Measurements from ENCODE around the gene AKAP3. TPM values are rescaled to one million over a fixed set of nuclear protein-coding genes. Genes with fewer than 3 reads are reported as not detected.
A peak's percentile ranks its signal among the peaks of the same experiment; 100 is the strongest.

Gene AKAP3
- total RNA-seq, 2 experiments from 2014 or later, result 3.1 to 3.4 TPM

DNA sequence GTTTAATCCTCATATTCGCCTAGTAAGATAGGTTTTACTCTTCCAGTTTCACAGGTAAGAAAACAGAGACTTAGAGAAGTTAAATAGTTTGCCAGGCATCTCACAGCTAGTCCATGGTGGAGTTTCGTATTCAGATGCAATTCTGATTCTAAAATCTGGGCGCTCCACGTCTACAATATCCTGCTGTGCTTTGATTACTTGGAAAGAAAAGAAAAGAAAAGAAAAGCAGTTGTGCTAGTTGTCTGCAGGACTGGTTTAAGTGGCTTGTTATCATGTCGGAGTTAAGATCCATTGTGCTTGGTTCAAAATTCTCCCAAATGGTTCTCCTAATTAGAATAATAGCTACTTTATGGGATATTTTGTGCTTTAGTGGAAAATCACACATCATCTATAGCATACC is 18.6 kb downstream of the AKAP3 start:
- ChIA-PET POLR2A (no interaction called here), CTCF (no interaction called here)
- Mint-ChIP-seq H3K9me3 (no peaks in the 10 kb centered on the region), H3K4me3 (no peak overlapping the region), H3K27ac (no peak overlapping the region), H3K4me1 (no peaks in the 10 kb centered on the region), H3K27me3 (peaks cover 17% of the 10 kb centered on the region), H3K36me3 (ENCODE audit: low read depth) (no peaks in the 10 kb centered on the region)
- DNase-seq, result no peak

GRCh38 chr12:4628406-4628805 is 20.4 kb downstream of the AKAP3 start:
- H3K27me3 Mint-ChIP-seq, result peaks cover 21% of the 10 kb centered on the region
- CTCF ChIA-PET, result no interaction called here
- no peak overlapping the region for H3K27ac Mint-ChIP-seq
- POLR2A ChIA-PET, result no interaction called here
- H3K9me3 Mint-ChIP-seq, result no peaks in the 10 kb centered on the region
- H3K36me3 Mint-ChIP-seq (ENCODE audit: low read depth), result no peaks in the 10 kb centered on the region
- no peak overlapping the region for H3K4me3 Mint-ChIP-seq
- H3K4me1 Mint-ChIP-seq, result no peaks in the 10 kb centered on the region
- no peak for DNase-seq

DNA sequence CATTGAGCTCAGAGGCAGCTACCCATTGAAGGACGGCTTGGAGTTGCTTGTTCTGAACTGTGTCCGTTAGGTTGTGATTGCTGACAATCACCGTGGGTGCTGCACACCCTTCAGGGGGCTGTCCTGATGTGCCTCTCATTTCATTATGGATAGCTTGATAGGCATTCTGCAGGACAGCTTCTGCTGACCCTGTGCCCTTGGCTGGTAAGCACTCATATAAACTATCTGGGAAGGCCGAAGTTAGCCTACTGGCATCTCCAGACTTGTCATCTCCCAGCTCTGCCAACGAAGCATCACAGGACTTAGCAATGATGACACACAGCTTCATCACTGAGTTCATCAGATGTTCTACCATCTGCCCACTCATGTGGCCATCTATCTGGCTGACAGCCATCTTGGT is 22.3 kb downstream of the AKAP3 start:
- Mint-ChIP-seq H3K4me3 (no peak overlapping the region), H3K36me3 (ENCODE audit: low read depth) (no peaks in the 10 kb centered on the region), H3K9me3 (no peaks in the 10 kb centered on the region), H3K4me1 (no peaks in the 10 kb centered on the region), H3K27me3 (peaks cover 25% of the 10 kb centered on the region), H3K27ac (no peak overlapping the region)
- no peak for DNase-seq
- CTCF ChIA-PET, result no interaction called here
- POLR2A ChIA-PET, result no interaction called here

DNA sequence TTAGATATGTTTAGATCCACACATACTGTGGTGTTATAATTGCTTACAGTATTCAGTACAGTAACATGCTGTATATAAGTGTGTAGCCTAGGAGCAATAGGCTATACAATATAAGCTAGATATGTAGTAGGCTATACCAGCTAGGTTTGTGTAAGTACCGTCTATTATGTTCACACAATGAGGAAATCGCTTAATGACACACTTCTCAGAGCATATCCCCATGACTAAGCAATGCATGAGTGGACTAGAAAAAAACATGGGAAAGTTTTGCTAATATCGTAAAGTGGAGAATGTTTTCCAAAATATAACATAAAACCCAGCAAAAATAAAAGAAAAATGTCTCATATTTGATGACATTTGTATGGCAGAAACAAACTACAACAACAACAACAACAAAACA is 27.3 kb downstream of the AKAP3 start:
- H3K9me3 Mint-ChIP-seq, result no peaks in the 10 kb centered on the region
- CTCF ChIA-PET, result no interaction called here
- POLR2A ChIA-PET, result no interaction called here

GRCh38 chr12:4615667-4616066 is 33.2 kb downstream of the AKAP3 start:
- peaks cover 20% of the 10 kb centered on the region for H3K36me3 Mint-ChIP-seq (ENCODE audit: low read depth)
- no peaks in the 10 kb centered on the region for H3K9me3 Mint-ChIP-seq
- no peak overlapping the region for H3K4me3 Mint-ChIP-seq
- DNase-seq, result no peak
- POLR2A ChIA-PET, result no interaction called here
- H3K27ac Mint-ChIP-seq, result no peak overlapping the region
- no peaks in the 10 kb centered on the region for H3K4me1 Mint-ChIP-seq
- CTCF ChIA-PET, result no interaction called here
- no peaks in the 10 kb centered on the region for H3K27me3 Mint-ChIP-seq

More for the DNA sequence above, 27.3 kb downstream of the AKAP3 start:
- Mint-ChIP-seq H3K27ac (no peak overlapping the region), H3K27me3 (peaks cover 19% of the 10 kb centered on the region), H3K4me3 (no peak overlapping the region), H3K36me3 (ENCODE audit: low read depth) (no peaks in the 10 kb centered on the region), H3K4me1 (no peaks in the 10 kb centered on the region)
- DNase-seq, result no peak

GRCh38 chr12:4610481-4610880 is 38.4 kb downstream of the AKAP3 start:
- DNase-seq, result no peak
- ChIA-PET CTCF (interaction anchor here (0.7 kb wide), 1 partner anchor 239 kb away, joined by 3 read pairs; no protein-coding TSS in a partner anchor), POLR2A (no interaction called here)
- H3K27me3 Mint-ChIP-seq, result no peaks in the 10 kb centered on the region
- H3K36me3 Mint-ChIP-seq (ENCODE audit: low read depth), result peaks cover 20% of the 10 kb centered on the region
- H3K4me3 Mint-ChIP-seq, result no peak overlapping the region
- no peak overlapping the region for H3K27ac Mint-ChIP-seq
- H3K4me1 Mint-ChIP-seq, result peaks cover 5% of the 10 kb centered on the region
- no peaks in the 10 kb centered on the region for H3K9me3 Mint-ChIP-seq

DNA sequence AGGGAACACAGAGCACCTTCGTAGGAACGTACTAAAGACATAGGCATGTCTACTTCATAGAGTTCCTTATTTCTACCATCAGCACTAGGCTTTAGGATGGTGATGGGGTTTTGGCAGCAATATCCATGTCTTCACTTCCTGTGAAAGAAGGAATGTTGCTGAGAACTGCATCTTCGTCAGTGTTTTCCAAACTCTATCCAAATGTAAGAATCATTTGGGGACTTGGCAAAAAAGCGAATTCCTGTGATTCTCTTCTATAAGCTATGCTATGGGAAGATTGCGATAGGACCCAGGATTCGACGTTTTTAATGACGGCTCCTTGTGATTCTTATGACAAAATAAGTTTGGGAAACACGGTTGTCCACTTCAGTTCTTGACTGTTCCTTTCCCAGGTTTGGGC is 39.8 kb downstream of the AKAP3 start:
- DNase-seq, result no peak
- Mint-ChIP-seq H3K27me3 (peaks cover 4% of the 10 kb centered on the region), H3K4me1 (peaks cover 12% of the 10 kb centered on the region), H3K9me3 (no peaks in the 10 kb centered on the region), H3K4me3 (no peak overlapping the region), H3K36me3 (ENCODE audit: low read depth) (peaks cover 19% of the 10 kb centered on the region), H3K27ac (no peak overlapping the region)
- ChIA-PET CTCF (interaction anchor here (1.5 kb wide), 1 partner anchor 40 kb away, joined by 4 read pairs; the partner anchor contains the start of genes AKAP3 and NDUFA9), POLR2A (no interaction called here)

- ChIA-PET CTCF (no interaction called here), POLR2A (no interaction called here)
- H3K9me3 Mint-ChIP-seq, result no peaks in the 10 kb centered on the region
- DNase-seq, result no peak
- H3K27me3 Mint-ChIP-seq, result peaks cover 17% of the 10 kb centered on the region
- H3K4me1 Mint-ChIP-seq, result peaks cover 12% of the 10 kb centered on the region
- H3K4me3 Mint-ChIP-seq, result no peak overlapping the region
- no peak overlapping the region for H3K27ac Mint-ChIP-seq
- peaks cover 5% of the 10 kb centered on the region for H3K36me3 Mint-ChIP-seq (ENCODE audit: low read depth)
Measured at GRCh38 chr12:4607056-4607455, 41.8 kb downstream of the AKAP3 start.

- H3K27me3 Mint-ChIP-seq, result peaks cover 20% of the 10 kb centered on the region
- peak overlapping the region; percentile 91 for H3K4me3 Mint-ChIP-seq
- peaks cover 2% of the 10 kb centered on the region for H3K36me3 Mint-ChIP-seq (ENCODE audit: low read depth)
- DNase-seq, result peak; percentile 84
- H3K9me3 Mint-ChIP-seq, result no peaks in the 10 kb centered on the region
- ChIA-PET CTCF (interaction anchor here (0.6 to 2.5 kb wide), 15 partner anchors 7 to 723 kb away, joined by 3 to 15 read pairs (median 4); partner anchors contain the start of genes AKAP3 and NDUFA9), POLR2A (interaction anchor here (0.8 to 2.1 kb wide), 2 partner anchors 45 to 66 kb away, joined by 3 to 10 read pairs; partner anchors contain the start of genes AKAP3 and NDUFA9)
- H3K4me1 Mint-ChIP-seq, result peaks cover 12% of the 10 kb centered on the region
- peak overlapping the region; percentile 68 for H3K27ac Mint-ChIP-seq
Measured at GRCh38 chr12:4604684-4605193, 44.1 kb downstream of the AKAP3 start.

- Mint-ChIP-seq H3K27ac (no peak overlapping the region), H3K9me3 (no peaks in the 10 kb centered on the region), H3K4me3 (no peak overlapping the region), H3K4me1 (peaks cover 12% of the 10 kb centered on the region), H3K27me3 (peaks cover 20% of the 10 kb centered on the region), H3K36me3 (ENCODE audit: low read depth) (peaks cover 2% of the 10 kb centered on the region)
- ChIA-PET POLR2A (interaction anchor here (0.8 to 2.1 kb wide), 3 partner anchors 45 to 65 kb away, joined by 3 to 10 read pairs (median 3); partner anchors contain the start of genes AKAP3 and NDUFA9), CTCF (interaction anchor here (0.6 to 2.5 kb wide), 7 partner anchors 9 to 723 kb away, joined by 3 to 15 read pairs (median 9); partner anchors contain the start of genes AKAP3 and NDUFA9)
- no peak for DNase-seq
Measured at GRCh38 chr12:4603946-4604345, 44.9 kb downstream of the AKAP3 start.

- POLR2A ChIA-PET, result interaction anchor here (1.3 kb wide), 1 partner anchor 45 kb away, joined by 3 read pairs; the partner anchor contains the start of gene AKAP3
Measured at GRCh38 chr12:4603421-4603820, 45.4 kb downstream of the AKAP3 start.

DNA sequence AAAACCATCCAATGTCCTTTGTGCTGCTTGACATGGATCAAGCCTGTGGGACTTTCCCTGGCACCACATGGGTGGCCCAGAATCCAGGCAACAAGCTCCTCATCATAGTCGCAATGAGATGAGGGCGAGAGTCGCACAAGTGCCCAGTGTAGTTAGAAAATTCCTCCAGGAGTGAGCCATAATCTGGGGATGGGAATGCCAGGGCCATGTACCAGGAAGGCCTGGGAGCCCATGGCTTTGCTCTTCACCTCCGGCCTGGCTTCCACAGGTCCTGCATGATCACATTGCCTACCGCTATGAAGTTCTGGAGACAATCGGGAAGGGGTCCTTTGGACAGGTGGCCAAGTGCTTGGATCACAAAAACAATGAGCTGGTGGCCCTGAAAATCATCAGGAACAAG is 53.0 kb downstream of the AKAP3 start:
- H3K27me3 Mint-ChIP-seq, result peaks cover 7% of the 10 kb centered on the region

More at GRCh38 chr12:4603421-4603820, 45.4 kb downstream of the AKAP3 start:
- peaks cover 20% of the 10 kb centered on the region for H3K27me3 Mint-ChIP-seq
- no peak for DNase-seq
- no peaks in the 10 kb centered on the region for H3K9me3 Mint-ChIP-seq
- no peak overlapping the region for H3K4me3 Mint-ChIP-seq
- no peak overlapping the region for H3K27ac Mint-ChIP-seq
- CTCF ChIA-PET, result interaction anchor here (2.0 to 2.2 kb wide), 2 partner anchors 9 to 12 kb away, joined by 14 to 15 read pairs; no protein-coding TSS in a partner anchor
- peaks cover 12% of the 10 kb centered on the region for H3K4me1 Mint-ChIP-seq
- peaks cover 2% of the 10 kb centered on the region for H3K36me3 Mint-ChIP-seq (ENCODE audit: low read depth)

DNA sequence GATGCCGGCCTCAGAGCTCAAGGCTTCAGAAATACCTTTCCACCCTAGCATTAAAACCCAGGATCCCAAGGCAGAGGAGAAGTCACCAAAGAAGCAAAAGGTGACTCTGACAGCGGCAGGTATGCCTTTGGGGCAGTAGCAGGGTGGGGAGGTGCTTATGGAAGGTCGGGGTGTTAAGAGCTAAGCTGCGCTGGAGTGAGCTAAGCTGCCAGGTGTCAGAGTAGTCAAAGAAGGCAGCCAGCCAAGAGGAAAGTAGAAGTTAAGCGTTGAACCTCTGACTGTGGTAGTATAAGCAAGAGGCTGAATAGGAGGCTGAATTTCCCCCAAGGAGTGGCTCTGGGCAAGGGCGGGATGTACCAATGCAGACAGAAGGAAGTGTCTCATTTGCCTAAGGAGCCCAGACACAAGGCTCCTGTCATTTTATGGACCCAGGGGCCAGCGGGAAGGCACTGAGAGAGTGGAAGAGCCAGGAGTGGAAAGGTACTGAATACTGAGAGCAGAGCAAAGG is 57.6 kb downstream of the AKAP3 start:
- H3K27me3 Mint-ChIP-seq, result peaks cover 7% of the 10 kb centered on the region
- no peaks in the 10 kb centered on the region for H3K36me3 Mint-ChIP-seq (ENCODE audit: low read depth)
- no peak overlapping the region for H3K27ac Mint-ChIP-seq
- ChIA-PET POLR2A (interaction anchor here (1.4 kb wide), 1 partner anchor 53 kb away, joined by 4 read pairs; a partner anchor contains a TSS), CTCF (interaction anchor here (1.5 to 2.5 kb wide), 2 partner anchors 11 to 13 kb away, joined by 3 to 14 read pairs; no protein-coding TSS in a partner anchor)
- H3K4me1 Mint-ChIP-seq, result no peaks in the 10 kb centered on the region
- no peak for DNase-seq
- no peak overlapping the region for H3K4me3 Mint-ChIP-seq
- H3K9me3 Mint-ChIP-seq, result peaks cover 3% of the 10 kb centered on the region

More for the DNA sequence above, 53.0 kb downstream of the AKAP3 start:
- ChIA-PET CTCF (interaction anchor here (1.1 to 2.5 kb wide), 3 partner anchors 8 to 162 kb away, joined by 6 to 15 read pairs (median 6); no protein-coding TSS in a partner anchor), POLR2A (no interaction called here)
- H3K27ac Mint-ChIP-seq, result no peak overlapping the region
- H3K36me3 Mint-ChIP-seq (ENCODE audit: low read depth), result no peaks in the 10 kb centered on the region
- no peaks in the 10 kb centered on the region for H3K4me1 Mint-ChIP-seq
- no peaks in the 10 kb centered on the region for H3K9me3 Mint-ChIP-seq
- H3K4me3 Mint-ChIP-seq, result no peak overlapping the region
- no peak for DNase-seq
